Coronary artery (tissue), 2 donors: ENCODE data around the gene MEPCE.

ENCODE experiments used
- DNase-seq: peaks from one replicate; pipeline ENCODE4 v3.0.0-alpha.2; 2017; ENCODE audit warnings: low spot score
- H3K27ac ChIP-seq, 2 donors: fragments of 200-600 bp; sonication (generic); one replicate each; pipeline ENCODE4 v1.5.1; 2016 to 2019
- H3K4me3 ChIP-seq: fragments of 200-600 bp; sonication (generic); 2 replicates; pipeline ENCODE4 v1.5.1; 2016; ENCODE audit warnings: mild to moderate bottlenecking, moderate library complexity
- CTCF ChIP-seq: fragments of 200-600 bp; sonication (generic); IDR thresholded peaks from one replicate; pipeline ENCODE4 v1.5.1; 2019; ENCODE audit warnings: antibody characterized with exemption

The MEPCE gene

GRCh38 chr7:100457033-100457432 is 27.4 kb downstream of the MEPCE start:
- DNase-seq: no peak
- no peak for TF ChIP-seq CTCF
- H3K27ac ChIP-seq: no peak overlapping the region
- no peak overlapping the region for H3K4me3 ChIP-seq

GRCh38 chr7:100464210-100464660 is 34.6 kb downstream of the MEPCE start, which contains the start of gene SPACDR:
Gene SPACDR (minus strand): TSS chr7:100464260. CDS start chr7:100464025, 235 bp downstream.
- Histone ChIP-seq H3K27ac (no peak within 1 kb of the TSS), H3K4me3 (no peak within 1 kb of the TSS)
- no peak for TF ChIP-seq CTCF
- no peak for DNase-seq

GRCh38 chr7:100464791-100465190 is 35.2 kb downstream of the MEPCE start:
- Histone ChIP-seq H3K27ac (no peak overlapping the region), H3K4me3 (no peak overlapping the region)
- TF ChIP-seq CTCF: no peak
- DNase-seq: no peak

GRCh38 chr7:100465299-100465698 is 35.7 kb downstream of the MEPCE start:
- H3K27ac ChIP-seq: no peak overlapping the region
- DNase-seq: no peak
- TF ChIP-seq CTCF: no peak
- no peak overlapping the region for H3K4me3 ChIP-seq

GRCh38 chr7:100465702-100466311 is 36.2 kb downstream of the MEPCE start:
- Histone ChIP-seq H3K4me3 (peak overlapping the region; percentile 44), H3K27ac (peak overlapping the region; percentile 47 to 73)
- DNase-seq: peak; percentile 84
- peak; percentile 68 for TF ChIP-seq CTCF

GRCh38 chr7:100466653-100467605 is 37.3 kb downstream of the MEPCE start:
- TF ChIP-seq CTCF: no peak
- peak overlapping the region; percentile 38 for H3K4me3 ChIP-seq
- H3K27ac ChIP-seq: peak overlapping the region in 1 of 2 donors; percentile 56
- DNase-seq: peak; percentile 72
